Fibroblast of lung (primary cell): Measurements from ENCODE around the gene SFT2D2. TPM values are rescaled to one million over a fixed set of nuclear protein-coding genes. Genes with fewer than 3 reads are reported as not detected.

ENCODE experiments used
- DNase-seq, 2 donors: peaks; one replicate each; pipeline versions ENCODE4 v3.0.0 to v3.0.0-alpha.2; 2010; ENCODE audit warnings: low read depth in 2 of 2
- H2AFZ ChIP-seq: 2 replicates; pipeline ENCODE4 v1.5.1; 2012; ENCODE audit warnings: low read length, control low read depth, inconsistent platforms
- H3K27ac ChIP-seq: 2 replicates; pipeline ENCODE4 v1.5.1; 2011; ENCODE audit warnings: low read length, control low read depth; ENCODE audit not compliant: insufficient read depth
- H3K27me3 ChIP-seq: 2 replicates; pipeline ENCODE4 v1.5.1; 2011; ENCODE audit warnings: mild to moderate bottlenecking, low read length; ENCODE audit not compliant: control insufficient read depth, insufficient read depth
- H3K36me3 ChIP-seq: 2 replicates; pipeline ENCODE4 v1.5.1; 2011; ENCODE audit warnings: low read length; ENCODE audit not compliant: control insufficient read depth, insufficient read depth
- H3K4me1 ChIP-seq: 2 replicates; pipeline ENCODE4 v1.5.1; 2011; ENCODE audit warnings: low read length; ENCODE audit not compliant: control insufficient read depth, insufficient read depth; ENCODE audit errors: extremely low read depth
- H3K4me2 ChIP-seq: 2 replicates; pipeline ENCODE4 v1.5.1; 2011; ENCODE audit warnings: low read length, control low read depth; ENCODE audit not compliant: insufficient read depth; ENCODE audit errors: extremely low read depth
- H3K4me3 ChIP-seq, 4 experiments: fragments of 200-600 bp in 1 of 4; sonication (generic) in 1 of 4; replicated peaks in 1 of 4; 2 replicates each; pipeline ENCODE4 v1.5.1; 2011 to 2016; ENCODE audit warnings: low read length in 4 of 4, low read depth in 3 of 4, mild to moderate bottlenecking in 3 of 4, control low read depth in 2 of 4, inconsistent platforms in 1 of 4, mixed read lengths in 1 of 4; ENCODE audit not compliant: insufficient read depth in 1 of 4; ENCODE audit errors: control extremely low read depth in 1 of 4
- H3K79me2 ChIP-seq: 2 replicates; pipeline ENCODE4 v1.5.1; 2012; ENCODE audit warnings: mild to moderate bottlenecking, low read length, inconsistent platforms; ENCODE audit not compliant: control insufficient read depth, insufficient read depth
- H3K9ac ChIP-seq: 2 replicates; pipeline ENCODE4 v1.5.1; 2011; ENCODE audit warnings: mild to moderate bottlenecking, low read length, control low read depth; ENCODE audit not compliant: insufficient read depth
- H3K9me3 ChIP-seq: 2 replicates; pipeline ENCODE4 v1.5.1; 2012; ENCODE audit warnings: low read depth, low read length; ENCODE audit not compliant: control insufficient read depth, insufficient read depth
- H4K20me1 ChIP-seq: 2 replicates; pipeline ENCODE4 v1.5.1; 2011; ENCODE audit warnings: low read length; ENCODE audit not compliant: control insufficient read depth, insufficient read depth; ENCODE audit errors: extremely low read depth
- CTCF ChIP-seq, 2 donors: IDR thresholded peaks in 1 of 2; conservative IDR thresholded peaks in 1 of 2; 1 replicate in 1 of 2; 2 replicates in 1 of 2; pipeline ENCODE4 v1.5.1; 2011 to 2012; ENCODE audit warnings: low read length in 2 of 2, control low read depth in 1 of 2, inconsistent platforms in 1 of 2, low read depth in 1 of 2, mild to moderate bottlenecking in 1 of 2
- EZH2 ChIP-seq: IDR thresholded peaks from 2 replicates; pipeline ENCODE4 v1.5.1; 2012; ENCODE audit warnings: low read length, control low read depth, mild to moderate bottlenecking; ENCODE audit errors: missing control alignments
- polyA plus RNA-seq, 2 donors: library from polyadenylated mRNA; depleted of rRNA in 1 of 2; stranded (reverse) in 1 of 2; unstranded in 1 of 2; fragments of >200 nt; gene quantifications; 2 replicates each; pipeline ENCODE4 v1.2.1, GENCODE V29; 2011 to 2012; ENCODE audit warnings: missing spikeins in 1 of 2
- total RNA-seq: library from RNA; depleted of rRNA; stranded (reverse); fragments of >200 nt; gene quantifications from 2 replicates; pipeline ENCODE4 v1.2.1, GENCODE V29; 2014

SFT2D2 gene
- total and polyA plus RNA-seq, 2 donors (not counting 1 experiment from before 2014, with no cell fraction given) = 29.4 to 36.4 TPM

GRCh38 chr1:168187177-168187576 lies 38.6 kb upstream of the SFT2D2 start:
- TF ChIP-seq CTCF (conservative IDR thresholded peaks at IDR 0.05 in 1 of 2, IDR thresholded peaks at IDR 0.05 in 1 of 2; ENCODE audit: low read depth in 1 of 2, low read length in 2 of 2) = no peak
- no peak for TF ChIP-seq EZH2
- no peak overlapping the region for H3K4me3 ChIP-seq
- H3K27me3 ChIP-seq = no peaks in the 10 kb centered on the region
- H3K9me3 ChIP-seq = no peaks in the 10 kb centered on the region
- H3K36me3 ChIP-seq = peaks cover 1% of the 10 kb centered on the region
- H4K20me1 ChIP-seq = no peaks in the 10 kb centered on the region
- no peaks in the 10 kb centered on the region for H3K4me1 ChIP-seq
- no peak overlapping the region for H3K9ac ChIP-seq
- no peak overlapping the region for H3K4me2 ChIP-seq
- no peak overlapping the region for H2AFZ ChIP-seq
- peaks cover 13% of the 10 kb centered on the region for H3K79me2 ChIP-seq
- no peak for DNase-seq
- no peak overlapping the region for H3K27ac ChIP-seq

GRCh38 chr1:168190403-168190802 lies 35.4 kb upstream of the SFT2D2 start:
- Histone ChIP-seq H2AFZ (no peak overlapping the region), H3K4me3 (no peak overlapping the region), H3K4me1 (no peaks in the 10 kb centered on the region), H4K20me1 (no peaks in the 10 kb centered on the region), H3K36me3 (peaks cover 1% of the 10 kb centered on the region), H3K27me3 (no peaks in the 10 kb centered on the region), H3K27ac (no peak overlapping the region), H3K9me3 (no peaks in the 10 kb centered on the region), H3K79me2 (no peaks in the 10 kb centered on the region), H3K9ac (no peak overlapping the region), H3K4me2 (no peak overlapping the region)
- TF ChIP-seq EZH2 (no peak), CTCF (conservative IDR thresholded peaks at IDR 0.05 in 1 of 2, IDR thresholded peaks at IDR 0.05 in 1 of 2; ENCODE audit: low read depth in 1 of 2, low read length in 2 of 2) (no peak)
- no peak for DNase-seq

GRCh38 chr1:168195199-168196135 lies 30.3 kb upstream of the SFT2D2 start:
- Histone ChIP-seq H3K4me3 (no peak overlapping the region), H3K79me2 (no peaks in the 10 kb centered on the region), H3K4me1 (no peaks in the 10 kb centered on the region), H3K9ac (no peak overlapping the region), H3K36me3 (no peaks in the 10 kb centered on the region), H4K20me1 (no peaks in the 10 kb centered on the region), H3K4me2 (no peak overlapping the region), H3K27me3 (no peaks in the 10 kb centered on the region), H2AFZ (no peak overlapping the region), H3K9me3 (no peaks in the 10 kb centered on the region), H3K27ac (no peak overlapping the region)
- TF ChIP-seq EZH2 (no peak), CTCF (conservative IDR thresholded peaks at IDR 0.05 in 1 of 2, IDR thresholded peaks at IDR 0.05 in 1 of 2; ENCODE audit: low read depth in 1 of 2, low read length in 2 of 2) (no peak)
- peak in 1 of 2 donors; percentile 55 for DNase-seq
